ENCODE data around the gene DSG4. TPM values are rescaled to one million over a fixed set of nuclear protein-coding genes. Genes with fewer than 3 reads are reported as not detected.
"Not testable (repeated sequence)": the region's sequence is repeated elsewhere in the genome, so short reads cannot be mapped to it uniquely, and the experiment has no call there.

The DSG4 gene
- not detected for total RNA-seq

- DNase-seq = no peak
Measured at GRCh38 chr18:31376477-31376876, at the start of gene DSG4. Gene DSG4 (plus strand): TSS chr18:31376777. CDS start chr18:31376912, 135 bp downstream.

- DNase-seq = no peak
Measured at GRCh38 chr18:31329787-31330438, 46.7 kb upstream of the DSG4 start.

- DNase-seq = no peak
Measured at GRCh38 chr18:31343454-31343853, 33.1 kb upstream of the DSG4 start.

GRCh38 chr18:31353336-31353735 lies 23.2 kb upstream of the DSG4 start:
- not testable (repeated sequence) for DNase-seq

GRCh38 chr18:31354990-31355389 lies 21.6 kb upstream of the DSG4 start:
- DNase-seq = no peak

- DNase-seq = no peak
Measured at GRCh38 chr18:31356025-31356424, 20.6 kb upstream of the DSG4 start.

GRCh38 chr18:31364190-31364589 lies 12.4 kb upstream of the DSG4 start:
- DNase-seq = no peak

GRCh38 chr18:31369478-31369877 lies 7.1 kb upstream of the DSG4 start:
- no peak for DNase-seq

- DNase-seq = no peak
Measured at GRCh38 chr18:31371989-31372388, 4.6 kb upstream of the DSG4 start.

- no peak for DNase-seq
Measured at GRCh38 chr18:31373641-31374040, 2.9 kb upstream of the DSG4 start.

GRCh38 chr18:31380912-31381311 lies 4.3 kb downstream of the DSG4 start:
- no peak for DNase-seq

- DNase-seq = no peak
Measured at GRCh38 chr18:31382107-31382506, 5.5 kb downstream of the DSG4 start.

GRCh38 chr18:31386741-31387140 lies 10.2 kb downstream of the DSG4 start:
- DNase-seq = no peak

- DNase-seq = no peak
Measured at GRCh38 chr18:31393286-31393685, 16.7 kb downstream of the DSG4 start.

- DNase-seq = no peak
Measured at GRCh38 chr18:31396796-31397612, 20.4 kb downstream of the DSG4 start.

- DNase-seq = no peak
Measured at GRCh38 chr18:31398191-31398590, 21.6 kb downstream of the DSG4 start.

GRCh38 chr18:31399306-31400032 lies 22.9 kb downstream of the DSG4 start:
- DNase-seq = no peak

- DNase-seq = no peak
Measured at GRCh38 chr18:31401156-31402025, 24.8 kb downstream of the DSG4 start.

- no peak for DNase-seq
Measured at GRCh38 chr18:31402026-31402373, 25.4 kb downstream of the DSG4 start.

GRCh38 chr18:31403409-31403808 lies 26.8 kb downstream of the DSG4 start:
- no peak for DNase-seq

GRCh38 chr18:31407649-31408048 lies 31.1 kb downstream of the DSG4 start:
- no peak for DNase-seq

- DNase-seq = no peak
Measured at GRCh38 chr18:31409276-31409675, 32.7 kb downstream of the DSG4 start.
